Measurements from ENCODE around the gene CTIF. TPM values are rescaled to one million over a fixed set of nuclear protein-coding genes. Genes with fewer than 3 reads are reported as not detected.

The CTIF gene
- polyA plus RNA-seq, 1 of the 3 experiments (the other 2 are of a cell fraction), result 47.2 TPM

GRCh38 chr18:48884306-48884705 is 345.5 kb downstream of the CTIF start:
- CTCF ChIA-PET, result no interaction called here
- 84% methylated on average over 4 of the region's 4 CpGs for WGBS (ENCODE audit: low lambda C conversion rate)
- POLR2A ChIA-PET, result no interaction called here
- Histone ChIP-seq H3K4me3 (ENCODE audit: low read depth in 2 of 2, low read length in 1 of 2) (no peak overlapping the region), H3K27ac (ENCODE audit: low read depth in 2 of 2, low read length in 1 of 2) (no peak overlapping the region), H3K9me2 (no peaks in the 10 kb centered on the region), H3K9ac (no peak overlapping the region), H3K4me1 (ENCODE audit: control insufficient read depth in 1 of 2, insufficient read depth in 2 of 2, low read depth in 1 of 2, low read length in 1 of 2) (peaks cover 0 to 16% of the 10 kb centered on the region in 2 experiments; a peak in 1 of 4 replicates), H3K36me3 (replicated peaks in 1 of 2; ENCODE audit: control insufficient read depth in 1 of 2, insufficient read depth in 2 of 2, low read length in 1 of 2) (no peaks in the 10 kb centered on the region), H3K9me3 (no peaks in the 10 kb centered on the region), H2AFZ (ENCODE audit: low read depth) (no peak overlapping the region), H3F3A (replicated peaks; ENCODE audit: insufficient read depth) (no peaks in the 10 kb centered on the region), H3K4me2 (no peak overlapping the region), H3K27me3 (ENCODE audit: insufficient read depth) (no peaks in the 10 kb centered on the region), H3K79me2 (ENCODE audit: insufficient read depth) (no peaks in the 10 kb centered on the region), H4K20me1 (ENCODE audit: insufficient read depth) (no peaks in the 10 kb centered on the region)
- TF ChIP-seq TEAD4 (IDR thresholded peaks at IDR 0.05; ENCODE audit: borderline replicate concordance, insufficient read depth) (no peak), RFX5 (IDR thresholded peaks at IDR 0.05; ENCODE audit: low read length) (no peak), SIN3A (IDR thresholded peaks at IDR 0.05; ENCODE audit: borderline replicate concordance, low read depth, low read length) (no peak), MEF2A (IDR thresholded peaks at IDR 0.05; ENCODE audit: borderline replicate concordance, low read depth) (no peak), IRF3 (IDR thresholded peaks at IDR 0.05; ENCODE audit: low read depth, low read length) (no peak)
- no peak for DNase-seq

- ChIA-PET CTCF (no interaction called here), POLR2A (no interaction called here)
- no peaks in the 10 kb centered on the region for H3K9me2 ChIP-seq
- H3K4me3 ChIP-seq (ENCODE audit: low read depth in 2 of 2, low read length in 1 of 2), result no peak overlapping the region
- H3K27me3 ChIP-seq (ENCODE audit: insufficient read depth), result no peaks in the 10 kb centered on the region
- 88% methylated on average over 4 of the region's 4 CpGs for WGBS (ENCODE audit: low lambda C conversion rate)
- no peaks in the 10 kb centered on the region for H3K79me2 ChIP-seq (ENCODE audit: insufficient read depth)
- H3F3A ChIP-seq (replicated peaks; ENCODE audit: insufficient read depth), result no peaks in the 10 kb centered on the region
- H2AFZ ChIP-seq (ENCODE audit: low read depth), result no peak overlapping the region
- no peak overlapping the region for H3K27ac ChIP-seq (ENCODE audit: low read depth in 2 of 2, low read length in 1 of 2)
- no peaks in the 10 kb centered on the region for H3K9me3 ChIP-seq
- DNase-seq, result no peak
- peaks cover 0 to 18% of the 10 kb centered on the region in 2 experiments; a peak in 1 of 4 replicates for H3K4me1 ChIP-seq (ENCODE audit: control insufficient read depth in 1 of 2, insufficient read depth in 2 of 2, low read depth in 1 of 2, low read length in 1 of 2)
- H3K4me2 ChIP-seq, result no peak overlapping the region
- H3K9ac ChIP-seq, result no peak overlapping the region
- no peaks in the 10 kb centered on the region for H4K20me1 ChIP-seq (ENCODE audit: insufficient read depth)
- TF ChIP-seq EZH2phosphoT487 (IDR thresholded peaks at IDR 0.05; ENCODE audit: borderline replicate concordance, low read depth) (no peak), TCF12 (IDR thresholded peaks at IDR 0.05) (no peak), FOSL2 (IDR thresholded peaks at IDR 0.05; ENCODE audit: borderline replicate concordance, low read depth) (no peak), ZBTB33 (IDR thresholded peaks at IDR 0.05; ENCODE audit: borderline replicate concordance, low read depth) (no peak), JUND (IDR thresholded peaks at IDR 0.05) (no peak), TAF1 (IDR thresholded peaks at IDR 0.05; ENCODE audit: borderline replicate concordance, low read depth, low read length) (no peak), RXRA (IDR thresholded peaks at IDR 0.05; ENCODE audit: borderline replicate concordance, low read depth) (no peak), RAD21 (IDR thresholded peaks at IDR 0.05; ENCODE audit: low read length) (no peak), CHD2 (IDR thresholded peaks at IDR 0.05; ENCODE audit: low read length, partially characterized antibody) (no peak), GABPA (IDR thresholded peaks at IDR 0.05; ENCODE audit: low read depth) (no peak), FOXJ3 (CRISPR knock-in tag; IDR thresholded peaks at IDR 0.05) (no peak), NRF1 (IDR thresholded peaks at IDR 0.05; ENCODE audit: low read depth, low read length) (no peak), NFIC (IDR thresholded peaks at IDR 0.05; ENCODE audit: borderline replicate concordance) (no peak), CTCF (IDR thresholded peaks at IDR 0.05) (no peak), RCOR1 (IDR thresholded peaks at IDR 0.05; ENCODE audit: low read length) (no peak), GATA2 (CRISPR knock-in tag; IDR thresholded peaks at IDR 0.05) (no peak), PBX3 (IDR thresholded peaks at IDR 0.05) (no peak)
- H3K36me3 ChIP-seq (replicated peaks in 1 of 2; ENCODE audit: control insufficient read depth in 1 of 2, insufficient read depth in 2 of 2, low read length in 1 of 2), result no peaks in the 10 kb centered on the region
These were observed 345.9 kb downstream of the CTIF start for GRCh38 chr18:48884771-48885170.

All from SK-N-SH (cell line).